Stimulated activated CD8-positive, alpha-beta memory T cell treated with anti-CD3 and anti-CD28 coated beads, Interleukin-7, amount 100 ng/mL, for 1 hour (primary cell): ENCODE results near the gene TOM1.

Experiments used
- DNase-seq, 2 donors: peaks; one replicate each; pipeline ENCODE4 v3.0.0-alpha.2; 2020; ENCODE audit warnings: low read depth in 2 of 2

Gene TOM1

DNA sequence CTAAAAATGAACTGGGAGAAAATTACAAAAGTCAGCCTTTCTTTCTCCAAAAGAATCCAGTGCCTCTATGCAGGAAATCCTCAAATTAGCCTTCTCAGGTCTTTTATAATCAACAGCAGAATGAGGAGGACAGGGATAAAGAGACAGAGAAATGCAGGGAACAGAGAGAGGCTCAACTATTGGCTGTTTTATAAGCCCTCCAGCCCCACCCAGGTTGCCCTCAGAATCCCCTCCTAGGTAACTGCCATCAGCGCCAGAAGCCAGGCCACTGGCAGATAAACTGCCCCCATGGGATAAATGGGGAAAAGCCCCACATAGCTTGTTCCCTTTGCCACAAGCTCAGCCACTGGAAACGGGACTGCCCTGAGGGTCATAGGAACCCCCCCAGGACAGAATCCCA lies 70.3 kb downstream of the TOM1 start:
- DNase-seq: no peak

DNA sequence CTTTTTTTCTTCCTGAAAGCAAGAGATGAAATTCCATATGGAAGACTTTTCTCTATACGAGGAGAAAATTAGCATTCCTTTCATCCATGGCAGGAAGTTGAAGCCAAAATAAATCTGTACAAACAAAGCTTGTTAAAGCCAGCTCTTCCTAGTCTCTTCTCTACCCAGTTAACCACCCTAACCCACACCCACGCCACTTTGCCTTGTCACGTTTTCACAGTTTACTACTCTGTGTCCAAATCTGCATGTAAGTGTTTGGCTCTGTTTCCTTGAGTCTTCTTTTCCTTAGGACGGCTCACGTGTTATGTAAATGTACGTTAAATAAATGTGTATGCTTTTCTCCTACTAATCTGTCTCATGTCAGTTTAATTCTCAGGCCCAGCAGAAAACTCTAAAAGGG lies 74.1 kb downstream of the TOM1 start:
- DNase-seq: no peak

DNA sequence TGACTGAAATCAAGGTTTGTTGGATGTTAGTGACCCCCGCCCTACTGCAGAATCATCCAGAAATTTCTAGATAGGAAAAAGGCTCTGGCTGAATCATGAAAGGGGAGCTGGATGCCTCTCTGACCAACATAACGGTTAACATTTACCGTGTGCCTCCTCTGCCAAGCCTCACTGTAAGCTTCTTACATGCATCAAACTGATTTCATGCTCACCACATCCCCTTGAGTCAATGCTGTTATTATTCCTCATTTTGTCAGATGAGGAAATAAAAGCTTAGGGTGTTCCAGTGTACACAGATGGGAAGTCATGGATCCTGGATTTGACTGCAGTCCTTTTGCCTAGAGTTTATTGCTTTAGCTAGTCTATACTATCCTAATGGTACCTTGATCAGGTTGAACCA lies 75.3 kb downstream of the TOM1 start:
- DNase-seq: no peak

- no peak for DNase-seq
Measured at GRCh38 chr22:35375526-35375925, 75.8 kb downstream of the TOM1 start.

DNA sequence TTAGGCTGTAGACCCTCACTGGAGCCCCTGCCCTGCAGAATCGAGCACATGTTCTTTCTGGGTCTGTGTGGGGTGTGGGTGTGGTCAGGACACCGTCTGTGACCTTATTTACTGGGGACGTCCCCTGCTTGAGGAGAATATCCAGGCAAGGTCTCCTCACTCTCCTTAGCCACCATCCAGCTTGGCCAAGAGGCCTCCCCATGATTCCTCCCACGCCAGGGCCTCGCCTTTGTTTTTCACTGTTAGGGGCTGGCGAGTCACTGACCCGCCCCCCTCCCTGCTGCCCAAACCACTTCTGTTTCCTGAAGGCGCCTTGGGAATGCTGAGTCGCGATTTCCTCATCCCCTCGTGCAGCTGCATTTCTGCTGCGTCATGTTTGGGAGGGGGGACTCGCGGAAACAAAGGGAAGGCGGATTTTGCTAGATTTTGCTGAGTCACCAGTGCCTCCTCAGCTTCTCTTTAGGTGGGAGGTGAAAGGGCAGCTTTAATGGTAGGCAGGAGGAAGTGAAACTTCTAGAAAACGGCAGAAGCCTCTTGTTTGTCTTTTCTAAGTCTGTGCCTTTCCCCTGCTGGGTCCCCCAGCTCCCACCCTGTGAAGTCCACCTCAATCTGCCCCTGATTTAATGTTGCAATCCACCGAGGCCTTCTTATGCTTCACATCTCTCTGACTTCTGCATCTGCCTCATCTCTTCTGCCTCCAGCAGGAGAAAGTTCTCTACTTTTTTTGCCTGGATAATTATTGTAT lies 77.2 kb downstream of the TOM1 start:
- no peak for DNase-seq

DNA sequence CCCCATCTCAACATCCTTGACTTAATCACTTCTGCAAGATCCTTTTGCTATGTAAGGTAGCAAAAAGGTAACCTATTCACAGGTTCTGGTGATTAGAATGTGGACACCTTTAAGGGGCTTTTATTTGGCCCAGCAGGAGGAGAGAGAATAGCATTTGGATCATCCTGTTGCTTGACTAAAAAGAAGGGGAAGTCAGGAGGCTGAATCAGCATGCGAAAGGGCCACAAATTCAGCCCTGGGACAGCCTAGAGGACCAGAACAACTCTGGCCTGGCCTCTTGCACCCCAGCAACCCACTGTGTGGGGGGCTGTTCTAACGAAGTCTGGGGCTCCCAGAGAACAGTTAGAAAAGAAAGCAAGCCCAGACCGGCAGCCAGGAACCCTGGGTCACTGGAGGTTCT lies 78.0 kb downstream of the TOM1 start:
- no peak for DNase-seq

DNA sequence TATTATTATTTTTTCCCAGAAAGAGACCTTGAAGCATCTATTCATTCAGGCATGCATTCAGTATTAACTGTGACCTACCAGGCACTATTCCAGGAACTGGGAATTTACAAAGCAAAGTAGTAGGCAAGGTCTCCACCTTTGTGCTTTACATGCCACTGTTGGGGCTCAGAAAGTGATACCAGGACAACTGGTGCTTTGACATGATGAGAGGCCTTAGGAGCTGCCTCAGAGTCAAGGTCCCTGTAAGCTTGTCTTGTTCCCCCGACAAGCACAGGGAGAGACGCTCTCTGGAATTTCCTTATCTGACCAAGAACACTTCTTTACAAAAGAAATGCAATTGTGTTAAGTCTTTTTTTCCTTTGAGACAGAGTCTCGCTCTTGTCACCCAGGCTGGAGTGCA lies 78.9 kb downstream of the TOM1 start:
- no peak for DNase-seq

DNA sequence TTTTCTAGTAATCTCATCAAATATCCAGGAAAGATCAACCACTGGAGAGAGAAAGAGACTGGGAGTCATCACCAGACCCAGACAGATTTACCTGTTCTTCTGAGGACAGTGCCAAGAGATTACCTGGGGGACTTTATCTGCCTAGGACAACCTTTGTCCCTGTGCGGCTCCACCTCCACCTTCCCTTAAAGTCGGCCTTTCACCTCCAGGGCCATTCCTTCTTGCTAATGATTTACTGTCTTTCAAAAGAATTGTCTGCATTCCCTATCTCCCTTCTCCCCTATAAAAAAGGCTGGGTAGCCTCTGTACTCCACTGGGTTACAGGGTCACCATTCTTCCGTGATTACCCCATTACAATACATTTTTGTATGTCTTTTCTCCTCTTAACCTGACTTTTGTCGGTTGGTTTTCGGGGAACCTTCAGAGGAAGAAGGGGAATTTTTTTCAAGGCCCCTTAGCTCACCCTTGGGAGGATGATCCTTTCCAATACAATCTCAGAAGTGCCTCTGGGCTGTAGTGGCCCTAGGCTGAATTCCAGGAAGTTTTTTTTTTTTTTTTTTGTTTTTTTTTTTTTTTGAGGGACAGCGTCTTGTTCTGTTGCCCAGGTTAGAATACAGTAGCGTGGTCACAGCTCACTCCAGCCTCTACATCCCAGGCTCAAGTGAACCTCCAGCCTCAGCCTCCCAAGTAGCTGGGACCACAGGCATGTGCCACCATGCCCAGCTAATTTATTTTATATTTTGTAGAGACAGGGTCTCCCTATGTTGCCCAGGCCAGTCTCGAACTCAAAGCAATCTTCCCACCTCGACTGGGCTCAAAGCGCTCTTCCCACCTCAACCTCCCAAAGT lies 79.7 kb downstream of the TOM1 start:
- no peak for DNase-seq

- no peak for DNase-seq
Measured at GRCh38 chr22:35380013-35380412, 80.3 kb downstream of the TOM1 start.

GRCh38 chr22:35380537-35381423 lies 81.1 kb downstream of the TOM1 start, which contains the start of gene HMOX1:
Gene HMOX1 (plus strand): TSS chr22:35381096. CDS start chr22:35381174, 78 bp downstream.
- DNase-seq: peak in 1 of 2 donors; percentile 25

GRCh38 chr22:35381424-35382009 lies 81.8 kb downstream of the TOM1 start:
- no peak for DNase-seq

- no peak for DNase-seq
Measured at GRCh38 chr22:35383679-35384071, 84.0 kb downstream of the TOM1 start.

DNA sequence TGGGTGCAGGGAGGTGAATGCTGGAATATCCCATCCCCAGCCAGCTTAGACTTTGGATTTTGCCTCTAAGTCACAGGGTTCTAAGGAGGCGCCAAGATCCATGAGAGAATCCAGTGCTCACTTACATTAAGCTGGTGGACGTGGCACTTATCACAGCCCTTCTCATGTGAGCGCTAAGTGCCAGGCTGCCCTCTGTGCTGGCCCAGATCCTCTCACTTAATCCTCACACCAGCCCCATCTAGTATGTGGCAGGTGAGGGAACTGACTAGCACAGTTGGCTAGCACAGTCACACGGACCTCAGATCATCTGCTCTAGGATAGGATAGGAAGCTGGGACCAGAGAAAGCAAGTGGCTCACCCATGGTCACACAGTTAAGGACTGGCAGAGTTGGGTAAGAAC lies 84.8 kb downstream of the TOM1 start:
- no peak for DNase-seq

GRCh38 chr22:35384975-35385588 lies 85.4 kb downstream of the TOM1 start:
- DNase-seq: no peak

DNA sequence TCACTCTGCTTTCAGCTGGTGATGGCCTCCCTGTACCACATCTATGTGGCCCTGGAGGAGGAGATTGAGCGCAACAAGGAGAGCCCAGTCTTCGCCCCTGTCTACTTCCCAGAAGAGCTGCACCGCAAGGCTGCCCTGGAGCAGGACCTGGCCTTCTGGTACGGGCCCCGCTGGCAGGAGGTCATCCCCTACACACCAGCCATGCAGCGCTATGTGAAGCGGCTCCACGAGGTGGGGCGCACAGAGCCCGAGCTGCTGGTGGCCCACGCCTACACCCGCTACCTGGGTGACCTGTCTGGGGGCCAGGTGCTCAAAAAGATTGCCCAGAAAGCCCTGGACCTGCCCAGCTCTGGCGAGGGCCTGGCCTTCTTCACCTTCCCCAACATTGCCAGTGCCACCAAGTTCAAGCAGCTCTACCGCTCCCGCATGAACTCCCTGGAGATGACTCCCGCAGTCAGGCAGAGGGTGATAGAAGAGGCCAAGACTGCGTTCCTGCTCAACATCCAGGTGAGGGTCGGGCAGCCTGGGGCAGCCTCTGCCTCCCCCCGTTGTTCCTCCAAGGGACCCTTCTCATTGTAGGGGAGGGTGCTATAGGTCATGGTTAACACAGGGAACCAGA lies 87.1 kb downstream of the TOM1 start:
- DNase-seq: no peak

GRCh38 chr22:35390933-35391332 lies 91.2 kb downstream of the TOM1 start:
- DNase-seq: no peak

GRCh38 chr22:35392357-35392756 lies 92.7 kb downstream of the TOM1 start:
- DNase-seq: no peak

- no peak for DNase-seq
Measured at GRCh38 chr22:35393116-35394010, 93.7 kb downstream of the TOM1 start.

DNA sequence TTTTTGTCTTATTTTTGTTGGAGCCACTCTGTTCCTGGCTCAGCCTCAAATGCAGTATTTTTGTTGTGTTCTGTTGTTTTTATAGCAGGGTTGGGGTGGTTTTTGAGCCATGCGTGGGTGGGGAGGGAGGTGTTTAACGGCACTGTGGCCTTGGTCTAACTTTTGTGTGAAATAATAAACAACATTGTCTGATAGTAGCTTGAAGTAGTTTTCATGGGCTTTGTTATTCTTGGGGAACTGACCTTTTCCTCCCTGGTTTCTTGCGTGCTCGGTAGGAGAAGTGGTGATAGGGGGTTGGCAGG lies 94.3 kb downstream of the TOM1 start:
- no peak for DNase-seq
